Measurements from ENCODE around the gene BMP8A.
"Not testable (repeated sequence)": the region's sequence is repeated elsewhere in the genome, so short reads cannot be mapped to it uniquely, and the experiment has no call there.

BMP8A gene

GRCh38 chr1:39519376-39519775, 27.9 kb downstream of the BMP8A start:
- not testable (repeated sequence) for H4K91ac ChIP-seq (ENCODE audit: low read length); H2AK5ac ChIP-seq (ENCODE audit: low read length, severe bottlenecking); H3K23ac ChIP-seq (ENCODE audit: low read length in 2 of 2); H3K27me3 ChIP-seq (ENCODE audit: control insufficient read depth in 1 of 2, insufficient read depth in 1 of 2, low read length in 2 of 2); H2BK15ac ChIP-seq (ENCODE audit: low read depth, poor library complexity, severe bottlenecking); H3K4ac ChIP-seq (ENCODE audit: low read depth in 1 of 2, low read length in 2 of 2); H3K18ac ChIP-seq (ENCODE audit: low read depth in 1 of 2, low read length in 2 of 2); H3K9me3 ChIP-seq (ENCODE audit: control insufficient read depth, low read length); H2AFZ ChIP-seq (ENCODE audit: low read depth, low read length); H2BK120ac ChIP-seq (ENCODE audit: low read depth, low read length); H3K14ac ChIP-seq (ENCODE audit: low read length in 2 of 2); H3K79me1 ChIP-seq (replicated peaks; ENCODE audit: low read length, poor library complexity, severe bottlenecking); H3K4me1 ChIP-seq (ENCODE audit: control insufficient read depth, insufficient read depth, low read depth, low read length); DNase-seq; H3K9ac ChIP-seq (ENCODE audit: low read length); H3K4me3 ChIP-seq (ENCODE audit: insufficient read depth in 1 of 2, low read depth in 1 of 2, low read length in 2 of 2); H3K27ac ChIP-seq (ENCODE audit: low read length, poor library complexity, severe bottlenecking); H3K4me2 ChIP-seq (ENCODE audit: low read length, poor library complexity, severe bottlenecking); H2BK5ac ChIP-seq (ENCODE audit: low read depth, low read length, poor library complexity, severe bottlenecking); H2BK12ac ChIP-seq (ENCODE audit: low read length in 2 of 2); H4K8ac ChIP-seq (ENCODE audit: low read length)
- no CpG with 5 or more reads among the region's 5 CpGs for WGBS
- H3K36me3 ChIP-seq (ENCODE audit: control insufficient read depth in 1 of 2, insufficient read depth in 2 of 2, low read depth in 1 of 2, low read length in 2 of 2) = peaks cover 6 to 17% of the 10 kb centered on the region in 2 experiments

- not testable (repeated sequence) for DNase-seq; H3K9me3 ChIP-seq (ENCODE audit: control insufficient read depth, low read length); H3K18ac ChIP-seq (ENCODE audit: low read depth in 1 of 2, low read length in 2 of 2); H2BK120ac ChIP-seq (ENCODE audit: low read depth, low read length); H4K8ac ChIP-seq (ENCODE audit: low read length); H3K14ac ChIP-seq (ENCODE audit: low read length in 2 of 2); H3K9ac ChIP-seq (ENCODE audit: low read length); H3K27me3 ChIP-seq (ENCODE audit: control insufficient read depth in 1 of 2, insufficient read depth in 1 of 2, low read length in 2 of 2); H3K4me1 ChIP-seq (ENCODE audit: control insufficient read depth, insufficient read depth, low read depth, low read length); H3K79me1 ChIP-seq (replicated peaks; ENCODE audit: low read length, poor library complexity, severe bottlenecking); H3K23ac ChIP-seq (ENCODE audit: low read length in 2 of 2); H2BK12ac ChIP-seq (ENCODE audit: low read length in 2 of 2); H3K27ac ChIP-seq (ENCODE audit: low read length, poor library complexity, severe bottlenecking); H4K91ac ChIP-seq (ENCODE audit: low read length); H2BK5ac ChIP-seq (ENCODE audit: low read depth, low read length, poor library complexity, severe bottlenecking); H2AK5ac ChIP-seq (ENCODE audit: low read length, severe bottlenecking); H2AFZ ChIP-seq (ENCODE audit: low read depth, low read length); H2BK15ac ChIP-seq (ENCODE audit: low read depth, poor library complexity, severe bottlenecking); H3K4me3 ChIP-seq (ENCODE audit: insufficient read depth in 1 of 2, low read depth in 1 of 2, low read length in 2 of 2); H3K4me2 ChIP-seq (ENCODE audit: low read length, poor library complexity, severe bottlenecking); H3K4ac ChIP-seq (ENCODE audit: low read depth in 1 of 2, low read length in 2 of 2)
- peaks cover 24 to 39% of the 10 kb centered on the region in 2 experiments for H3K36me3 ChIP-seq (ENCODE audit: control insufficient read depth in 1 of 2, insufficient read depth in 2 of 2, low read depth in 1 of 2, low read length in 2 of 2)
- 76% methylated on average over 5 of the region's 10 CpGs for WGBS
Measured at GRCh38 chr1:39522221-39522620, 30.8 kb downstream of the BMP8A start.

- H2BK12ac ChIP-seq (ENCODE audit: low read length in 2 of 2) = no peak overlapping the region
- H2AFZ ChIP-seq (ENCODE audit: low read depth, low read length) = no peak overlapping the region
- H2BK120ac ChIP-seq (ENCODE audit: low read depth, low read length) = no peak overlapping the region
- H3K9me3 ChIP-seq (ENCODE audit: control insufficient read depth, low read length) = no peaks in the 10 kb centered on the region
- no peak for DNase-seq
- no peak overlapping the region for H3K27ac ChIP-seq (ENCODE audit: low read length, poor library complexity, severe bottlenecking)
- H3K36me3 ChIP-seq (ENCODE audit: control insufficient read depth in 1 of 2, insufficient read depth in 2 of 2, low read depth in 1 of 2, low read length in 2 of 2) = peaks cover 30 to 45% of the 10 kb centered on the region in 2 experiments
- peaks cover 2% of the 10 kb centered on the region for H3K4me1 ChIP-seq (ENCODE audit: control insufficient read depth, insufficient read depth, low read depth, low read length)
- H3K4me2 ChIP-seq (ENCODE audit: low read length, poor library complexity, severe bottlenecking) = no peak overlapping the region
- H2AK5ac ChIP-seq (ENCODE audit: low read length, severe bottlenecking) = no peak overlapping the region
- H3K4me3 ChIP-seq (ENCODE audit: insufficient read depth in 1 of 2, low read depth in 1 of 2, low read length in 2 of 2) = no peak overlapping the region
- H4K8ac ChIP-seq (ENCODE audit: low read length) = no peak overlapping the region
- H3K14ac ChIP-seq (ENCODE audit: low read length in 2 of 2) = no peak overlapping the region
- no peak overlapping the region for H2BK5ac ChIP-seq (ENCODE audit: low read depth, low read length, poor library complexity, severe bottlenecking)
- no peak overlapping the region for H4K91ac ChIP-seq (ENCODE audit: low read length)
- H3K79me1 ChIP-seq (replicated peaks; ENCODE audit: low read length, poor library complexity, severe bottlenecking) = no peaks in the 10 kb centered on the region
- H3K4ac ChIP-seq (ENCODE audit: low read depth in 1 of 2, low read length in 2 of 2) = no peak overlapping the region
- no peak overlapping the region for H3K18ac ChIP-seq (ENCODE audit: low read depth in 1 of 2, low read length in 2 of 2)
- no peak overlapping the region for H3K9ac ChIP-seq (ENCODE audit: low read length)
- 89% methylated on average over 29 of the region's 29 CpGs for WGBS
- no peak overlapping the region for H3K23ac ChIP-seq (ENCODE audit: low read length in 2 of 2)
- H2BK15ac ChIP-seq (ENCODE audit: low read depth, poor library complexity, severe bottlenecking) = no peak overlapping the region
- no peaks in the 10 kb centered on the region for H3K27me3 ChIP-seq (ENCODE audit: control insufficient read depth in 1 of 2, insufficient read depth in 1 of 2, low read length in 2 of 2)
Measured at GRCh38 chr1:39522661-39523567, 31.5 kb downstream of the BMP8A start.

- Histone ChIP-seq H3K9ac (ENCODE audit: low read length) (no peak overlapping the region), H3K4me3 (ENCODE audit: insufficient read depth in 1 of 2, low read depth in 1 of 2, low read length in 2 of 2) (no peak overlapping the region), H3K14ac (ENCODE audit: low read length in 2 of 2) (no peak overlapping the region), H2BK120ac (ENCODE audit: low read depth, low read length) (no peak overlapping the region), H3K27me3 (ENCODE audit: control insufficient read depth in 1 of 2, insufficient read depth in 1 of 2, low read length in 2 of 2) (no peaks in the 10 kb centered on the region), H3K4ac (ENCODE audit: low read depth in 1 of 2, low read length in 2 of 2) (no peak overlapping the region), H2AFZ (ENCODE audit: low read depth, low read length) (no peak overlapping the region), H3K4me2 (ENCODE audit: low read length, poor library complexity, severe bottlenecking) (no peak overlapping the region), H3K27ac (ENCODE audit: low read length, poor library complexity, severe bottlenecking) (no peak overlapping the region), H3K18ac (ENCODE audit: low read depth in 1 of 2, low read length in 2 of 2) (no peak overlapping the region), H3K79me1 (replicated peaks; ENCODE audit: low read length, poor library complexity, severe bottlenecking) (peaks cover under 1% of the 10 kb centered on the region), H3K23ac (ENCODE audit: low read length in 2 of 2) (no peak overlapping the region), H3K9me3 (ENCODE audit: control insufficient read depth, low read length) (no peaks in the 10 kb centered on the region), H4K8ac (ENCODE audit: low read length) (no peak overlapping the region), H2BK15ac (ENCODE audit: low read depth, poor library complexity, severe bottlenecking) (no peak overlapping the region), H4K91ac (ENCODE audit: low read length) (no peak overlapping the region), H3K4me1 (ENCODE audit: control insufficient read depth, insufficient read depth, low read depth, low read length) (peaks cover 2% of the 10 kb centered on the region), H3K36me3 (ENCODE audit: control insufficient read depth in 1 of 2, insufficient read depth in 2 of 2, low read depth in 1 of 2, low read length in 2 of 2) (peaks cover 41 to 58% of the 10 kb centered on the region in 2 experiments), H2AK5ac (ENCODE audit: low read length, severe bottlenecking) (no peak overlapping the region), H2BK5ac (ENCODE audit: low read depth, low read length, poor library complexity, severe bottlenecking) (no peak overlapping the region), H2BK12ac (ENCODE audit: low read length in 2 of 2) (no peak overlapping the region)
- 87% methylated on average over 6 of the region's 6 CpGs for WGBS
- no peak for DNase-seq
Measured at GRCh38 chr1:39524171-39524570, 32.7 kb downstream of the BMP8A start.
